NB4 (cell line): ENCODE data around the gene ZNF420.

Source experiments
- CTCF ChIP-seq: IDR thresholded peaks from one replicate; pipeline ENCODE4 v1.5.1; 2012; ENCODE audit warnings: low read depth, low read length
- MAX ChIP-seq: IDR thresholded peaks from 2 replicates; pipeline ENCODE4 v1.6.1; 2011; ENCODE audit warnings: low read depth, low read length
- MYC ChIP-seq: IDR thresholded peaks from 2 replicates; pipeline ENCODE4 v1.6.1; 2011; ENCODE audit warnings: low read depth, low read length
- POLR2A ChIP-seq: IDR thresholded peaks from 2 replicates; pipeline ENCODE4 v1.6.1; 2011; ENCODE audit warnings: mild to moderate bottlenecking; ENCODE audit not compliant: insufficient read length; ENCODE audit errors: extremely low read depth

- TF ChIP-seq POLR2A (no peak), CTCF (no peak), MAX (no peak), MYC (no peak)
Observed at GRCh38 chr19:37078717-37079032, 442 bp downstream of the ZNF420 start.
